GM12891 (cell line): ENCODE measurements around the gene SULF2.

ENCODE experiments used
- DNase-seq: peaks from one replicate; pipeline ENCODE4 v3.0.0; 2011; ENCODE audit warnings: low spot score; ENCODE audit not compliant: insufficient read length
- FAIRE-seq: peaks from 2 replicates; lab custom pipeline; 2011; peaks lifted over from hg19 to GRCh38; lab: Jason Lieb, UNC
- PAX5 ChIP-seq: IDR thresholded peaks from 2 replicates; pipeline ENCODE4 v1.6.1; 2011; ENCODE audit warnings: low read length, moderate library complexity, mild to moderate bottlenecking; ENCODE audit not compliant: insufficient read depth, severe bottlenecking
- POLR2A ChIP-seq: IDR thresholded peaks from 2 replicates; pipeline ENCODE4 v1.6.1; 2011; ENCODE audit warnings: low read depth, low read length, control low read depth
- POLR2AphosphoS5 ChIP-seq: IDR thresholded peaks from 2 replicates; pipeline ENCODE4 v1.6.1; 2011; ENCODE audit warnings: low read depth, low read length, control low read depth
- POU2F2 ChIP-seq: IDR thresholded peaks from 2 replicates; pipeline ENCODE4 v1.6.1; 2011; ENCODE audit warnings: low read depth, mild to moderate bottlenecking, control low read depth, low read length, moderate library complexity
- SPI1 ChIP-seq: IDR thresholded peaks from 2 replicates; pipeline ENCODE4 v1.6.1; 2011; ENCODE audit warnings: low read depth, low read length, control low read depth
- TAF1 ChIP-seq: IDR thresholded peaks from 2 replicates; pipeline ENCODE4 v1.6.1; 2011; ENCODE audit warnings: low read depth, low read length, control low read depth

Gene SULF2

DNA sequence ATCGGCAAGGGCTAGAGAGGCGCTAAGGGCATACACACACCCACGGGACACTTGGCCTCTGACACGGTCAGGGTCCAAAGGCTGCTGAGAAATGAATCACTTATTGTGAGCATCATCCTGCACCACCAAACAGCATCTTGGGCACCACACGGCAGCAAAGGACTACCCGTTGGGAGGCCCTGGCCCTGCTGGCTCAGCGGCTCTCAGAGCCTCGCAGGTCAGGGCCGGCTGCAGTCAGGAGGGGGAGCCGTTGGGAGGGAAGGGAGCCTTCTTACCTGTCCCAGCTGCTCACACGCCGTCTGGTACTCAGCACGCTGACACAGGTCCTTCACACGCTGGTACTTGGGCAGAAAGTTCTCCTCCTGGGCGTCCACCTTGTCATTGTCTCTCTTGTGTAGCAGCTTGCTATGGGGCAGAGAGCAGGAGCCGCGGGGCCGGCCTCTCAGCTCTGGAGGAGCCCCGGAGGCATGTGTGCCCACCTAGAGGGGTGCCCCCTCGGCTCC is 109.0 kb downstream of the SULF2 start:
- FAIRE-seq = no peak
- DNase-seq = no peak
- TF ChIP-seq PAX5 = no peak
- TF ChIP-seq SPI1 = no peak
- no peak; the same call in 1 of the 2 replicates for TF ChIP-seq POLR2A
- TF ChIP-seq POLR2AphosphoS5 = no peak
- no peak for TF ChIP-seq TAF1
- no peak for TF ChIP-seq POU2F2

DNA sequence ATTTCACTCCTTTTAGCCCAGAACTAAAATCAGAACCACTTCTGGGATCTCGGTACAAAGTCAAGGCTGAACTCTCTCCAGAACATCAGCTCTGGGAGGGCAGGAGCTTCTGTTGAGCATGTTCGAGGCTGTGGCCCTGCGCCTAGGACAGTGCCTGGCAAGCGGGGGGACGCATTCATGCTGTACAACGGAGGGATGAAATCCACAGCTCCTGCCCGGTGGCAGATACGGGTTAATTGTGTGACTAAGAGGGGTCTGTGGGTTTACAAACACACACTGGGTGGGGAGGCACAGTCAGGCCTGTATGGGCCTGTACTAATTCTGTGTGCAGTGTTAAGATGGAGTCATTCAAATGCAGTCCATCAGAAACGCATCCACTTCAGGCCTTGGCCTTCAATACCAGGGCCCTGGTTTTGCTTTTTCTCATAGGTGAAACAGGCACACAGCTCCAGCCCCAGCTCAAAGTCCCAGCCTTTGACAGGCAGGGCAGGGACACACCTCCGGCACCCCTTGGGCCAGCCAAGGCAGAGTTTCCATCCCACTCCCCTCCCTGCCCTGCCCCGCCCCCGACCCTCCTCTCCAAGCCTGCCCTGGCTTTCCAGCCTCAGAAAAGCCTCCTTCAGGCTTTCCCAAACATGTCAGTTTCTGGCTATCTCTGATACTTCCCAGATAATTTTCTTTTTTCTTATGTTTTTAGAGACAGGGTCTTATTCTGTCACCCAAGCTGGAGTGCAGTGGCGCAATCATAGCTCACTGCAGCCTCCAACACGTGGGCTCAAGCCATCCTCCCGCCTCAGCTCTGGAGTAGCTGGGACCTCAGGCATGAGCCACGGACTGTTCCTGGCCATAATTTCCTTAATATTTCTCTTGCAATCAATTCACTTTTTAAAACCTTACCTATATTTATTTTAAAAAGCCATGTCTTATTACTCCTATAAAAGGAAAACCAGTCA is 109.8 kb downstream of the SULF2 start:
- FAIRE-seq (no peak), DNase-seq (no peak)
- TF ChIP-seq POLR2A (no peak), POU2F2 (no peak), SPI1 (no peak), POLR2AphosphoS5 (no peak), PAX5 (no peak), TAF1 (no peak)

- TF ChIP-seq POLR2A (peak; percentile 7; the same call in 1 of the 2 replicates), PAX5 (no peak)
- DNase-seq = no peak
Measured at GRCh38 chr20:47674686-47675085, 110.6 kb downstream of the SULF2 start.

GRCh38 chr20:47674145-47674544 is 111.1 kb downstream of the SULF2 start:
- no peak for FAIRE-seq
- DNase-seq = no peak
- no peak for TF ChIP-seq PAX5
- TF ChIP-seq POLR2A = peak; percentile 13; the same call in 1 of the 2 replicates

More at GRCh38 chr20:47674686-47675085, 110.6 kb downstream of the SULF2 start:
- FAIRE-seq = no peak

DNA sequence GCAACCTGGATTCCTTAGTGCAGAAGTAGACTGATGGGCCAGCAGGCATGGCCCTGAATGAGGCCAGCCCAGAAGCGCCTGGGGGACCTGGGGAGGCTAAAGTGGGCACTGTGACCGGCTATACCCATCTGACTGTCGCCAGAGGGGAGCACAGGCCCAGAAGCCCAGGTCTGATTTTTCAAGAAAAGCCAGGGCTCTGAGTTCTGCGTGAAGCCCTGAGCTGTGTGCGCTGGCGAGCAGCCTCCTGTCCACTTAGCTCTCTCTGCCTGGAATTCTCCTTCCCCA is 111.7 kb downstream of the SULF2 start:
- FAIRE-seq (no peak), DNase-seq (no peak)
- TF ChIP-seq TAF1 = no peak
- TF ChIP-seq POU2F2 = no peak
- TF ChIP-seq POLR2A = no peak
- TF ChIP-seq PAX5 = no peak
- no peak for TF ChIP-seq POLR2AphosphoS5
- TF ChIP-seq SPI1 = no peak

DNA sequence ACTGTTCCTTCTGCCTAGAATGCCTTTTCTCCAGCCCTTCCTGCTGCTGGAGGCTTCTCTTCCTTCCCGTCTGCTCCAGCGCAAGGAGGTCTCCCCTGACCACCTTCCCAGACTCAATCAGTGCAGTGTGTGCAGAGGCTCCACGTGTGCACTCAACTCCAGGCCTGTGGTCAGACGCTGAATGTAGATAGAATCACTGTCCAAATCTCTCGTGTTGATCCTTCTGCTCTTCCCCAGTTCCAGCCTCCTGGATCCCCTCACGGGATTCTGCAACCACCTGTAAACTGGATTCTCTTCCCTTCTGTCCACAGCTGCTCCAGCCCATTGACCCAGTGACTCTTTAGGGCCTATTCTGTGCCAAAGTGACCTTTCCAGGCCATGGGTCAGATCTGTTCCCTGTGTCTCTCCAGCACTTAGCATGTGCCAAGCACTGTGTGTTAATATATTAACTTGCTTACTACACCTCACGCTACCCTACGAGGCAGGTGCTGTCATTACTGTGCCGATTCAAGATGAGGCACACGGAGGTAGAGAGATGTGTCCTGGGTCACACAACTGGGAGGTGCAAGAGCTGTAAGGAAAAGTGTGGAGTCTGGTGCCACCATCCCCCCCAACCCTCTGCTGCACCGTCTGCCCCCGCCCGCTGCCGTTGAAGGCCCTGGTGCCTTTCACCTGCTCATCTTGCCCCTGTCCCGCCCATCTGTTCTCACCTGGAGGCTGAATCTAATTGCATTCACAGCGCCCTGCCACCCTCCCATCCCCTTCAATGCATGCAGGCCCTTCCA is 112.2 kb downstream of the SULF2 start:
- TF ChIP-seq POLR2AphosphoS5 (no peak), SPI1 (no peak), POLR2A (no peak; the same call in 1 of the 2 replicates), PAX5 (no peak)
- FAIRE-seq = no peak
- DNase-seq = no peak

- TF ChIP-seq POLR2AphosphoS5 (0 out of 2 replicates have a peak, but pooled peaks have one; percentile 2), POLR2A (no peak), TAF1 (no peak), SPI1 (no peak)
- no peak for DNase-seq
- FAIRE-seq = no peak
Measured at GRCh38 chr20:47672166-47672565, 113.1 kb downstream of the SULF2 start.

GRCh38 chr20:47670913-47671312 is 114.4 kb downstream of the SULF2 start:
- FAIRE-seq (no peak), DNase-seq (no peak)
- TF ChIP-seq PAX5 = no peak
- no peak for TF ChIP-seq POLR2A
- TF ChIP-seq SPI1 = no peak
- no peak for TF ChIP-seq POLR2AphosphoS5
- TF ChIP-seq TAF1 = no peak
- no peak for TF ChIP-seq POU2F2

DNA sequence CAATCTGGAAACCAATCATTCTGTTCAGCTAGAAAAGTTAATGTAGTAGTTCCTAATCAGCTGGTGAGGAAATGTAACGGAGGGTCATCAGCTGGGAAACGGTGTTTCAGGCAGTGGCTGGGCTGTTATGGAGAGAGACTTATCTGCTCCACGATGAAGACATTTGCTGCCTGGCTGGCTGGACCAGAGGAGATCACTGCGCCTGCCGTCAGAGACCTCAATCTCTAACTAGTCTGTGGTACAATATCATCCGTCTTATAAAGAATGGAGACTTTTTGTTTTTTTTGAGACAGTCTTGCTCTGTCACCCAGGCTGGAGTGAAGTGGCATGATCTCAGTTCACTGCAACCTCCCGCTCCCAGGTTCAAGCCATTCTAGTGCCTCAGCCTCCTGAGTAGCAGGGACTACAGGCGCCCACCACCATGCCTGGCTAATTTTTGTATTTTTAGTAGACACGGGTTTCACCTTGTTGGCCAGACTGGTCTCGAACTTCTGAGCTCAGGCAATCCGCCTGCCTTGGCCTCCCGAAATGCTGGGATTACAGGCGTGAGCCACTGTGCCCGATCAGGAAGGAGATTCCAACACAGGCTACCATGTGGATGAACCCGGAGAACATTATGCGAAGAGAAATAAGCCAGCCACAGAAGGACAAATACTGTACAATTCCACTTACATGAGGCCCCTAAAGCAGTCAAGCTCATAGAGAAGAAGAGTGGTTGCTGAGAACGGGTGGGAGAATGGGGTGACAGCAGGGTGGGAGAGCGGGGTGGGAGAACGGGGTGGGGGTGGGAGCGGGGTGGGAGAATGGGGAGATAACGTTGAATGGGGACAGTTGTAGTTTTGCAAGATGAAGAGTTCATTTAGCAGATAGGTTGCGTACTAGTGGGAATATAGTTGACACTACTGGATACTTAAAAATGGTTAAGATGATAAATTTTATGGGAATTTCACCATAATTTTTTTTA is 115.1 kb downstream of the SULF2 start:
- no peak for TF ChIP-seq TAF1
- TF ChIP-seq POLR2A = peak; percentile 41; the same call in 1 of the 2 replicates
- FAIRE-seq (no peak), DNase-seq (no peak)
